HUDEP-2 (cell line): ENCODE data around the gene ADAMTS17.

Experiments
- DNase-seq, 76 experiments: peaks; one replicate each; lab custom pipeline; 2025; ENCODE audit not compliant: unreplicated experiment in 76 of 76; lab: John Stamatoyannopoulos, UW

Gene ADAMTS17

GRCh38 chr15:100281096-100281917, 60.5 kb downstream of the ADAMTS17 start:
- DNase-seq = no peak

- DNase-seq = no peak
Measured at GRCh38 chr15:100279849-100280248, 61.9 kb downstream of the ADAMTS17 start.

GRCh38 chr15:100279446-100279845, 62.3 kb downstream of the ADAMTS17 start:
- DNase-seq = no peak

GRCh38 chr15:100278596-100279380, 63.0 kb downstream of the ADAMTS17 start:
- no peak for DNase-seq

- no peak for DNase-seq
Measured at GRCh38 chr15:100277087-100277855, 64.5 kb downstream of the ADAMTS17 start.

GRCh38 chr15:100276506-100276905, 65.3 kb downstream of the ADAMTS17 start:
- no peak for DNase-seq

- DNase-seq = no peak
Measured at GRCh38 chr15:100275641-100276040, 66.1 kb downstream of the ADAMTS17 start.

- DNase-seq = no peak
Measured at GRCh38 chr15:100269831-100270230, 71.9 kb downstream of the ADAMTS17 start.

- no peak for DNase-seq
Measured at GRCh38 chr15:100266166-100266565, 75.6 kb downstream of the ADAMTS17 start.

- no peak for DNase-seq
Measured at GRCh38 chr15:100265641-100266035, 76.1 kb downstream of the ADAMTS17 start.

- no peak for DNase-seq
Measured at GRCh38 chr15:100264994-100265640, 76.7 kb downstream of the ADAMTS17 start.

- no peak for DNase-seq
Measured at GRCh38 chr15:100263721-100264455, 77.9 kb downstream of the ADAMTS17 start.

- DNase-seq = no peak
Measured at GRCh38 chr15:100263031-100263430, 78.7 kb downstream of the ADAMTS17 start.

- DNase-seq = no peak
Measured at GRCh38 chr15:100261302-100262240, 80.2 kb downstream of the ADAMTS17 start.

GRCh38 chr15:100259266-100259665, 82.5 kb downstream of the ADAMTS17 start:
- no peak for DNase-seq

- DNase-seq = no peak
Measured at GRCh38 chr15:100256970-100257650, 84.7 kb downstream of the ADAMTS17 start.

- DNase-seq = no peak
Measured at GRCh38 chr15:100256101-100256969, 85.4 kb downstream of the ADAMTS17 start.
